ENCODE measurements around the gene C11orf68. TPM values are rescaled to one million over a fixed set of nuclear protein-coding genes. Genes with fewer than 3 reads are reported as not detected.

C11orf68 gene
- total and polyA plus RNA-seq, 9 of the 15 experiments (the other 6 are each of a cell fraction or from before 2014, with no cell fraction given), result 3.6 to 35.9 (median 12.8) TPM

- TF ChIP-seq CREB3L1 (IDR thresholded peaks at IDR 0.05; ENCODE audit: borderline replicate concordance, low read depth) (no peak), AFF1 (IDR thresholded peaks at IDR 0.05; ENCODE audit: low read depth in 1 of 2, partially characterized antibody in 2 of 2) (no peak), ZBTB33 (CRISPR knock-in tag; IDR thresholded peaks at IDR 0.05) (no peak), ZNF639 (CRISPR knock-in tag; conservative IDR thresholded peaks at IDR 0.05 in 1 of 2, IDR thresholded peaks at IDR 0.05 in 1 of 2) (peak in 1 of 2 experiments; percentile 98; a peak in 2 of 4 replicates), HDGF (IDR thresholded peaks at IDR 0.05) (no peak), MEF2D (tag; conservative IDR thresholded peaks at IDR 0.05; ENCODE audit: low read depth) (no peak), ELK3 (CRISPR knock-in tag; IDR thresholded peaks at IDR 0.05) (no peak), RBM22 (IDR thresholded peaks at IDR 0.05; ENCODE audit: low read depth, low read length, poor library complexity, severe bottlenecking) (no peak), CBX8 (IDR thresholded peaks at IDR 0.05; ENCODE audit: borderline replicate concordance, extremely low read depth, low read depth, low read length, poor library complexity, severe bottlenecking) (no peak), E2F6 (IDR thresholded peaks at IDR 0.05; ENCODE audit: borderline replicate concordance in 1 of 2, extremely low read depth in 1 of 2, insufficient read depth in 1 of 2, insufficient read length in 1 of 2, low read depth in 1 of 2, low read length in 1 of 2, poor library complexity in 1 of 2, severe bottlenecking in 1 of 2) (peak in 1 of 2 experiments; percentile 46)
Observed at GRCh38 chr11:65918211-65919140, at the start of gene C11orf68 (continued).
